Measurements from ENCODE around the gene GPC5.

GPC5 gene

DNA sequence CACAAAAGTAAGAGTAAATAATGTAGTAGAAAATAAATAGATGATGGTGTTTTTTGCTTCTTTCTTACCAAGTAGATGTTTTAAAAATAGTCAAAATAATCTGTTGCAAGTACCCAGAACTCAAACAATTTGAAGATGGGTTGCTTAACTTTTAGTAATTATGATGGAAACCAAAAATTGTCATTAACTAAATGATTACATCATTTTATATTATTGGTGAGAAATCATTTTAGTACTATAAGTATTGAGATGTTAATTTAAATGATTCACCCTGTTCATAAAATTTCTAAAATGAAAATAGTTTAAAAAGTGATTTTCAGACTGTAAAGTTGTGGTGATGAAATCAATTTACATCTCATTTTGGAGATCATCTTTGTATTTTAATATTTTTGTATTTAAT, 404.5 kb downstream of the GPC5 start:
- TF ChIP-seq, protein P1, sequence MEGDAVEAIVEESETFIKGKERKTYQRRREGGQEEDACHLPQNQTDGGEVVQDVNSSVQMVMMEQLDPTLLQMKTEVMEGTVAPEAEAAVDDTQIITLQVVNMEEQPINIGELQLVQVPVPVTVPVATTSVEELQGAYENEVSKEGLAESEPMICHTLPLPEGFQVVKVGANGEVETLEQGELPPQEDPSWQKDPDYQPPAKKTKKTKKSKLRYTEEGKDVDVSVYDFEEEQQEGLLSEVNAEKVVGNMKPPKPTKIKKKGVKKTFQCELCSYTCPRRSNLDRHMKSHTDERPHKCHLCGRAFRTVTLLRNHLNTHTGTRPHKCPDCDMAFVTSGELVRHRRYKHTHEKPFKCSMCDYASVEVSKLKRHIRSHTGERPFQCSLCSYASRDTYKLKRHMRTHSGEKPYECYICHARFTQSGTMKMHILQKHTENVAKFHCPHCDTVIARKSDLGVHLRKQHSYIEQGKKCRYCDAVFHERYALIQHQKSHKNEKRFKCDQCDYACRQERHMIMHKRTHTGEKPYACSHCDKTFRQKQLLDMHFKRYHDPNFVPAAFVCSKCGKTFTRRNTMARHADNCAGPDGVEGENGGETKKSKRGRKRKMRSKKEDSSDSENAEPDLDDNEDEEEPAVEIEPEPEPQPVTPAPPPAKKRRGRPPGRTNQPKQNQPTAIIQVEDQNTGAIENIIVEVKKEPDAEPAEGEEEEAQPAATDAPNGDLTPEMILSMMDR (IDR thresholded peaks at IDR 0.05; ENCODE audit: low read depth, low read length) = no peak
- DNase-seq (ENCODE audit: extremely low read depth, low read depth) = no peak

DNA sequence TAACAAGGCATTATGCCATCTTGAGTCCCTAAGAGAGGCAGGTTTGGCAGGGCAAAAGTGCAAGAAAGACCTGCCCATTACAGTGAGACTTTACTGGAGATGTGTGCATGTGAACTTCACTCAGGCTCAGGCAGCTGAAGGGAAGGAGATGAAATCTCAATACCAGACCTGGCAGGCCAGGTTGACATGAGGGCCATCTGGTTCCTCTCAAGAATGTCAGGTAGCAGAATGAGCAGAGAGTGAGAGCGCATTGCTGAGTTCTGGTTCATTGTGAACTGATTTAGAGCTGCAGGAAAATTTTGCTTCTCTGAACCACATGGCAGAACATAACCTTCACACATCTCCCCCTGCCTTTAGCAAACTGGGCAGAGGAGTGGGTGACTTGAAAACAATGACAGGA, 406.3 kb downstream of the GPC5 start:
- TF ChIP-seq, protein P1 (IDR thresholded peaks at IDR 0.05; ENCODE audit: low read depth, low read length) = no peak
- no peak for DNase-seq (ENCODE audit: extremely low read depth, low read depth)

DNA sequence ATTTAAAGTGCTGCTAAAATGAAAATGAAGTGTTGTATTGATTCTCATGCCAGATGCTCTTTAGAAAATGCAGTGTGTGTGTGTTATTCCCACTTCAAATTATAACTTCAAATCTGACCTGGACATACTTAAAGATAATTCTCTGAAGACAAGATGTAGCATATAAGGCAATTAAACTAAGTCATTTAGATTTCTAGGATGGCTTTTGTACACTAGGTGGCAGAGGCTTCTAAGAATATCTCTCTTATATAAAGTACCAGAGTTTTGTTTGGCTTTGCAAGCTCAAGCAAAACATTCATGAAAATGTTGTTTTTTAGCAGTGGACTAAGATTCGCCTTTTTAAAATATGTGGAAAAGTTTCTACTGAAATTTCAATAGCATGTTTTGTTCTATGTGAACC, 407.2 kb downstream of the GPC5 start:
- no peak for DNase-seq (ENCODE audit: extremely low read depth, low read depth)
- TF ChIP-seq, protein P1 (IDR thresholded peaks at IDR 0.05; ENCODE audit: low read depth, low read length) = no peak

DNA sequence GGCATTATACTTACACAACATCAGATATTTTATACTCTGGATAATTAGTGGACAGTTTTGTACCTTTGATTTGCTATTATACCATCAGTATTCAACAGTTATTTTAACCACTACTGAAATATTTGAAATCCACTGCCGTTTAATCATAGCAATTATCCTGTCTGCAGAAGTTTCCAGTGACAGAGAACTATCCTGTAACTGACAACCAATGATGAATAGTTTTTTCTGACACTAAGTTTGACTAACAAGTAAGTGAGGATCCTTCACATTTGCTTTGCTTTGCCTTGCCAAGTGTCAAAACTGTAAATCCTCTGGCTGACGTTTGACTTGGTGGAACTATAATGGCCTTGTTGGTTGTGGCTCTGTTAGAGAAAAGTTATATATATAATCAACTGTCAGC, 410.7 kb downstream of the GPC5 start:
- TF ChIP-seq, protein P1 (IDR thresholded peaks at IDR 0.05; ENCODE audit: low read depth, low read length) = no peak
- no peak for DNase-seq (ENCODE audit: extremely low read depth, low read depth)

DNA sequence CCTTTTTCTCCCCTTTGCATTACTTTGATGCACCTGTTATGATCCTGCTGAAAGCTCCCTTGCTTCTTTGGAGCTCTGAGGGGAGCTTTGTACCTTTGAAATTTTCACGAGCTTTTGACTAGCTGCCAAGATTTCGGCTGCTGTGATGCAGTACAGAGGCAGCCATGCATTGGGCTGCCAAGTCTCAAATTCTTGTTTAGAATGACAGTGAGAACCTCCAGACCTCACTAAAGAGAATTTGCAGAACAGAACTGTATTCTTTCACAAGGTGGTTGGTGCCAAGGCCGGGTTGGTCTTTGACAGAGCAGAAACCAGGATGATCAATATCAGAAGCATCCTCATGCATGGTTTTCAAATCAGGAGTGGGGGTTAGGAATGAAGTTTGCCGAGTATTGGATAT, 414.8 kb downstream of the GPC5 start:
- DNase-seq (ENCODE audit: extremely low read depth, low read depth) = no peak
- TF ChIP-seq, protein P1 (IDR thresholded peaks at IDR 0.05; ENCODE audit: low read depth, low read length) = no peak

DNA sequence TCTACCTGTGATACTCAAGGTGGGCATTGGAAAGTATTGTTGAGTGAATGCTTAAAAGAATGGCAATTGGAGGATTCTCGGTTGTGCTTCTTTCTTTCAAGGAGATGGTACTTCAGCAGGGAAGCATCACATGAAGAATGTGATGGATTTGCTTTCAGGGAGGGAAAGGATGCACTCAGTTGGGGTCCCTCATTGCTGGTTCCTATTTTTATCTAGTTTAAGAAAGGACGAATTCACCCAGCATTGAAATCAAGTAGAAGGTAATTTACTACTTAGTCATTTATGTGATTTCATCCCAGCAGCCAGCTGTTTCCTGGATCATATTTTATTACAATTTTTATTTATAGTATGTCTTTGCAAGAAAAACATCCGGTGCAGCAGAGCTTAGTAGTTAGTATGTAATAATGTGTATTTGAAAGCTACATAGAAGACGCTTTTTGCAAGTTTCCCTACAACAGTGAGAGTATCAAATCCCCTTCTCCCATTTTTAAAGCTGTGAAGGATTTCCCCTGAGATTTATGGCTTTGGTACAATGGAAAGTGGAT, 417.9 kb downstream of the GPC5 start:
- TF ChIP-seq, protein P1 (IDR thresholded peaks at IDR 0.05; ENCODE audit: low read depth, low read length) = no peak
- DNase-seq (ENCODE audit: extremely low read depth, low read depth) = no peak

DNA sequence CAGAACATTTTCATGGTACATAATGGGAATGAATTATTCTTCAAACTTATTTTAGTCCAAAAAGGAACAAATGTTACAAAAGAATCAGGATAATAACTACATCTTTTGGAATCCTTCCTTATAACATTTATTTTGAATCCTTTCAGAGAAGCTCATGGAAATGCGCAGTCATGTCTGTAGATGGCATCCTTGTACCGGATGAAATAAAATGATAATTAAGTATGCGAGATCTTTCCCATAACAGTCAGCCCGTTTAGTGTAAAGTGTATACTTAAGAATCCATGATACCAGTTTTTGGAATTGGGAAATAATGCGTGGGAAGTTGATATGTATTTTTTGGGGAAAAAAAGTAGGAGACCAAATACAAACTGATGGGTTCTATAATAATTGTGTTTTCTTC, 418.8 kb downstream of the GPC5 start:
- TF ChIP-seq, protein P1 (IDR thresholded peaks at IDR 0.05; ENCODE audit: low read depth, low read length) = no peak
- no peak for DNase-seq (ENCODE audit: extremely low read depth, low read depth)

Data from AG09319 (cell line).